IMR-90 (cell line): Measurements from ENCODE around the gene UNC13B. TPM values are rescaled to one million over a fixed set of nuclear protein-coding genes. Genes with fewer than 3 reads are reported as not detected.

Experiments
- ATAC-seq: fragments of 200-7000 bp; cut with Tn5 transposase; 2 replicates; pipeline ENCODE4 v1.9.1; 2020; ENCODE audit warnings: low read depth, mild to moderate bottlenecking, moderate library complexity
- BruUV-seq: library from RNA; stranded (reverse); fragments of 400-500 nt; replicated peaks from 2 replicates; lab custom pipeline; 2021; lab: Mats Ljungman, UMichigan
- CTCF ChIA-PET: fragments of 300-600 bp; formaldehyde crosslinking; extraction: SDS; loops from one replicate; lab custom pipeline; 2021; ENCODE audit warnings: antibody characterized with exemption; lab: Yijun Ruan, JAX
- POLR2A ChIA-PET: fragments of 300-600 bp; sonication (Branson Sonifier 250); formaldehyde crosslinking; loops from one replicate; lab custom pipeline; 2022; ENCODE audit warnings: antibody characterized with exemption; ENCODE audit not compliant: unreplicated experiment; lab: Charles Lee
- DNase-seq: peaks from one replicate; pipeline ENCODE4 v3.0.0; 2013
- H2AFZ ChIP-seq: replicated peaks from 2 replicates; pipeline ENCODE3; 2013; ENCODE audit warnings: low read length, mild to moderate bottlenecking; ENCODE audit not compliant: poor library complexity
- H2AK5ac ChIP-seq: 2 replicates; pipeline ENCODE4 v1.6.1; 2013; ENCODE audit warnings: low read depth, low read length, inconsistent platforms
- H2AK9ac ChIP-seq: replicated peaks from 2 replicates; pipeline ENCODE3; 2013; ENCODE audit warnings: mild to moderate bottlenecking, low read depth, low read length, moderate library complexity; ENCODE audit not compliant: poor library complexity
- H2BK120ac ChIP-seq: 2 replicates; pipeline ENCODE4 v1.6.1; 2013; ENCODE audit warnings: low read depth, low read length, inconsistent platforms
- H2BK15ac ChIP-seq: 3 replicates; pipeline ENCODE4 v1.6.1; 2013; ENCODE audit warnings: low read depth, low read length, inconsistent platforms
- H2BK20ac ChIP-seq: 2 replicates; pipeline ENCODE4 v1.6.1; 2013; ENCODE audit warnings: low read depth, mild to moderate bottlenecking, inconsistent platforms, low read length, moderate library complexity
- H2BK5ac ChIP-seq: 2 replicates; pipeline ENCODE4 v1.6.1; 2013; ENCODE audit warnings: mild to moderate bottlenecking, low read depth, low read length, inconsistent platforms; ENCODE audit not compliant: poor library complexity, severe bottlenecking
- H3K14ac ChIP-seq: replicated peaks from 2 replicates; pipeline ENCODE4 v1.6.1; 2013; ENCODE audit warnings: low read depth, low read length, inconsistent platforms
- H3K18ac ChIP-seq: 2 replicates; pipeline ENCODE4 v1.6.1; 2013; ENCODE audit warnings: low read depth, low read length, control low read depth
- H3K23ac ChIP-seq: 2 replicates; pipeline ENCODE4 v1.6.1; 2013; ENCODE audit warnings: low read depth, low read length, inconsistent platforms
- H3K27ac ChIP-seq: 2 replicates; pipeline ENCODE4 v1.5.1; 2013; ENCODE audit warnings: mild to moderate bottlenecking, control low read depth, low read length; ENCODE audit not compliant: insufficient read depth
- H3K27me3 ChIP-seq: 2 replicates; pipeline ENCODE4 v1.6.1; 2013; ENCODE audit warnings: low read length; ENCODE audit not compliant: control insufficient read depth, insufficient read depth
- H3K36me3 ChIP-seq: 2 replicates; pipeline ENCODE4 v1.6.1; 2013; ENCODE audit warnings: low read length, mixed read lengths; ENCODE audit not compliant: control insufficient read depth, insufficient read depth
- H3K4ac ChIP-seq: 2 replicates; pipeline ENCODE4 v1.6.1; 2013; ENCODE audit warnings: low read depth, low read length, inconsistent platforms
- H3K4me1 ChIP-seq: 2 replicates; pipeline ENCODE4 v1.6.1; 2013; ENCODE audit warnings: low read length, mixed read lengths; ENCODE audit not compliant: control insufficient read depth, insufficient read depth
- H3K4me2 ChIP-seq: 2 replicates; pipeline ENCODE4 v1.6.1; 2013; ENCODE audit warnings: low read depth, mild to moderate bottlenecking, control low read depth, low read length, moderate library complexity
- H3K4me3 ChIP-seq: 2 replicates; pipeline ENCODE4 v1.5.1; 2013; ENCODE audit warnings: low read depth, mild to moderate bottlenecking, control low read depth, low read length, moderate library complexity; ENCODE audit not compliant: insufficient read depth
- H3K56ac ChIP-seq: 2 replicates; pipeline ENCODE4 v1.6.1; 2013; ENCODE audit warnings: low read length, inconsistent platforms; ENCODE audit not compliant: insufficient read depth; ENCODE audit errors: extremely low read depth
- H3K79me1 ChIP-seq, 2 experiments: 2 replicates each; pipeline ENCODE4 v1.6.1; 2013; ENCODE audit warnings: low read length in 2 of 2, inconsistent platforms in 1 of 2, low read depth in 1 of 2
- H3K9ac ChIP-seq: 2 replicates; pipeline ENCODE4 v1.6.1; 2013; ENCODE audit warnings: low read depth, low read length, control low read depth
- H3K9me1 ChIP-seq: 2 replicates; pipeline ENCODE4 v1.6.1; 2013; ENCODE audit warnings: low read length, inconsistent platforms; ENCODE audit not compliant: insufficient read depth
- H3K9me3 ChIP-seq: 2 replicates; pipeline ENCODE4 v1.6.1; 2013; ENCODE audit warnings: low read length; ENCODE audit not compliant: control insufficient read depth, insufficient read depth
- H4K20me1 ChIP-seq: 2 replicates; pipeline ENCODE4 v1.6.1; 2013; ENCODE audit warnings: low read length, inconsistent platforms; ENCODE audit not compliant: insufficient read depth
- H4K5ac ChIP-seq: 2 replicates; pipeline ENCODE4 v1.6.1; 2013; ENCODE audit warnings: mild to moderate bottlenecking, low read depth, low read length, control low read depth
- H4K8ac ChIP-seq, 2 experiments: 2 replicates each; pipeline ENCODE4 v1.6.1; 2013; ENCODE audit warnings: low read depth in 2 of 2, low read length in 2 of 2, control low read depth in 1 of 2, inconsistent platforms in 1 of 2
- H4K91ac ChIP-seq: 2 replicates; pipeline ENCODE4 v1.6.1; 2013; ENCODE audit warnings: low read depth, low read length, inconsistent platforms; ENCODE audit not compliant: insufficient read depth
- CHD1 ChIP-seq: IDR thresholded peaks from 2 replicates; pipeline ENCODE4 v1.6.1; 2012; ENCODE audit warnings: low read depth, low read length, improper control_type of control experiment
- NFE2L2 ChIP-seq: fragments of 150-350 bp; IDR thresholded peaks from 2 replicates; pipeline ENCODE4 v1.6.1; 2016; ENCODE audit warnings: low read depth, mild to moderate bottlenecking, low read length
- RCOR1 ChIP-seq: IDR thresholded peaks from 2 replicates; pipeline ENCODE4 v1.6.1; 2012; ENCODE audit warnings: mild to moderate bottlenecking, low read length, improper control_type of control experiment; ENCODE audit not compliant: insufficient replicate concordance
- RFX5 ChIP-seq: IDR thresholded peaks from 2 replicates; pipeline ENCODE4 v1.8.0; 2012; ENCODE audit warnings: low read depth, mild to moderate bottlenecking, low read length, moderate library complexity
- WGBS, 2 experiments: methylation state at CpG; one replicate each; pipeline versions ENCODE4 v1.1.5 to v1.1.7; 2013; ENCODE audit warnings: missing lambda C conversion rate in 2 of 2; ENCODE audit not compliant: insufficient read length in 1 of 2; ENCODE audit errors: extremely low coverage in 2 of 2; 5-methylcytosine and 5-hydroxymethylcytosine counted together
- dilution Hi-C: fragments of 300-500 bp; cut with HindIII; formaldehyde crosslinking; loops from one replicate; pipeline ENCODE4 v1.14.3; 2018; ENCODE audit warnings: low sequenced_read_pairs; ENCODE audit not compliant: unreplicated experiment
- in situ Hi-C: fragments of 300-500 bp; cut with MboI; formaldehyde crosslinking; loops from 3 replicates; pipeline ENCODE4 v1.14.3; 2019; ENCODE audit warnings: low sequenced_read_pairs, inconsistent platforms, mixed read lengths
- intact Hi-C: fragments of 100-400 bp; cut with micrococcal nuclease; formaldehyde crosslinking; loops from 2 replicates; pipeline ENCODE4 v1.10.0; 2022
- polyA plus RNA-seq, 3 experiments: library from polyadenylated mRNA; depleted of rRNA; stranded (reverse); fragments of >200 nt; gene quantifications; 2 replicates each; pipeline ENCODE4 v1.2.3, GENCODE V29; 2012; ENCODE audit warnings: low replicate concordance in 1 of 3
- total RNA-seq: library from RNA; depleted of rRNA; stranded (reverse); fragments of >200 nt; gene quantifications from 2 replicates; pipeline ENCODE4 v1.2.3, GENCODE V29; 2012

Gene UNC13B
- total and polyA plus RNA-seq, 2 of the 4 experiments (the other 2 are of a cell fraction): 7.5 to 14.3 TPM

DNA sequence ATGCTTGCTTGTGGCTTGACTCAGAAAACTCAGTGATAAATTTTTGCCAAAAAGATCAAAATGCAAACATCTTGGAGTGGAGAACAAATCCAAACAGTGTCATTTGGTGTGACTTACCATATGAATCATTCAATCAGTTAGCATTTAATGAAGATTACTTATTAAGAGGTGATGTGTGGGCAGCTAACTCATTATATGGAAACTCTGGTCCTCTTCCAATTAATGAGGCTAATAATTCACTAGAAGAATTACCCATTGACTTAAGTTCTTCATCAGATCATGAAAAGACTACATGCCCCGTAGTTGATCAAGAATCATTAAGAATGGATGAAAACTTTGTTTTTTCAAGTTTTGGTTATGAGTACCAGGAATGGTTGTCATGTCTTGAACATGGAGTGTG, 141.8 kb downstream of the UNC13B start:
- Histone ChIP-seq H3K14ac (no peak overlapping the region), H3K9me3 (no peaks in the 10 kb centered on the region), H2AK5ac (no peak overlapping the region), H3K4ac (no peak overlapping the region), H2BK120ac (no peak overlapping the region), H3K4me1 (no peaks in the 10 kb centered on the region), H3K36me3 (no peaks in the 10 kb centered on the region), H4K20me1 (no peaks in the 10 kb centered on the region), H2BK20ac (no peak overlapping the region), H2BK15ac (no peak overlapping the region), H3K23ac (no peak overlapping the region), H3K18ac (no peak overlapping the region), H3K9ac (no peak overlapping the region), H3K56ac (no peak overlapping the region), H2AK9ac (no peak overlapping the region), H3K4me3 (no peak overlapping the region), H2AFZ (no peak overlapping the region), H2BK5ac (no peak overlapping the region), H3K27ac (no peak overlapping the region), H3K4me2 (no peak overlapping the region), H3K9me1 (no peaks in the 10 kb centered on the region), H4K8ac (no peak overlapping the region), H4K5ac (no peak overlapping the region), H3K79me1 (no peaks in the 10 kb centered on the region), H4K91ac (no peak overlapping the region), H3K27me3 (no peaks in the 10 kb centered on the region)
- dilution Hi-C loops: no loop called here
- TF ChIP-seq CHD1 (no peak), RCOR1 (no peak), RFX5 (no peak), NFE2L2 (no peak)
- intact Hi-C loops: no loop called here
- in situ Hi-C loops: no loop called here
- ChIA-PET CTCF (no interaction called here), POLR2A (no interaction called here)
- DNase-seq (no peak), ATAC-seq (no peak)
- BruUV-seq: no TSS peak
- no CpG with 5 or more reads among the region's 1 CpG for WGBS, 2 experiments
